K562 treated with DMSO at 1 percent for 48 hours (cell line): ENCODE results near the gene STRAP. TPM values are rescaled to one million over a fixed set of nuclear protein-coding genes. Genes with fewer than 3 reads are reported as not detected.

Experiments
- total RNA-seq: library from RNA; unstranded; fragments of 300-600 nt; gene quantifications from 2 replicates; pipeline ENCODE4 v1.2.3, GENCODE V29; 2022; ENCODE audit warnings: low replicate concordance; ENCODE audit errors: extremely low read depth

The STRAP gene, protein sequence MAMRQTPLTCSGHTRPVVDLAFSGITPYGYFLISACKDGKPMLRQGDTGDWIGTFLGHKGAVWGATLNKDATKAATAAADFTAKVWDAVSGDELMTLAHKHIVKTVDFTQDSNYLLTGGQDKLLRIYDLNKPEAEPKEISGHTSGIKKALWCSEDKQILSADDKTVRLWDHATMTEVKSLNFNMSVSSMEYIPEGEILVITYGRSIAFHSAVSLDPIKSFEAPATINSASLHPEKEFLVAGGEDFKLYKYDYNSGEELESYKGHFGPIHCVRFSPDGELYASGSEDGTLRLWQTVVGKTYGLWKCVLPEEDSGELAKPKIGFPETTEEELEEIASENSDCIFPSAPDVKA
- total RNA-seq, result not detected in 2 replicates

DNA sequence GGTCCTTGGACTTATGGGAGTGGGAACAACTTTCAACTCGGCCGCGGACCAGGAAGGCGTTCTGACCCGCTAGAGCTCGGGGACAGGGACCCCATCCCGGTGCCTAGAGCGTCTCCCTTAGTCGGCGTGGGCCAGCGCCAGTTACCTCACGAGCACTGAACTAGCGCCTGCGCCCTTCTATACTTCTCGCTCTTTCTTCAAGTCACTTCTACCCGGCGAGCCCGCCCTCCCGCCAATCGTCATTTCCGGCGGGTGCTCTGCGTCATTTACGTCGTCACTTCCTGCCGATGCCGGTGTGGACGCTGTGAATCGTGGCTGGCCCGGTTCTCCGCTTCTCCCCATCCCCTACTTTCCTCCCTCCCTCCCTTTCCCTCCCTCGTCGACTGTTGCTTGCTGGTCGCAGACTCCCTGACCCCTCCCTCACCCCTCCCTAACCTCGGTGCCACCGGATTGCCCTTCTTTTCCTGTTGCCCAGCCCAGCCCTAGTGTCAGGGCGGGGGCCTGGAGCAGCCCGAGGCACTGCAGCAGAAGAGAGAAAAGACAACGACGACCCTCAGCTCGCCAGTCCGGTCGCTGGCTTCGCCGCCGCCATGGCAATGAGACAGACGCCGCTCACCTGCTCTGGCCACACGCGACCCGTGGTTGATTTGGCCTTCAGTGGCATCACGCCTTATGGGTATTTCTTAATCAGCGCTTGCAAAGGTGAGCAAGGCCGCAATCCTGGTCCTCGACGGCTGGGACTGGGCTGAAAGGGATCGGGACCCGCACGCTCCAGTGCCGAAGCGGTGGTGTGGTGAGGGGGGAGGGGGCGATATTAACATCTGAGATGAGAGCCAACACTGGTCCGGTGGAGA is at the start of gene STRAP:
Gene STRAP (plus strand): TSS at position 270 of the 854 bp plus-strand sequence. CDS start 321 bp downstream, at position 591.

DNA sequence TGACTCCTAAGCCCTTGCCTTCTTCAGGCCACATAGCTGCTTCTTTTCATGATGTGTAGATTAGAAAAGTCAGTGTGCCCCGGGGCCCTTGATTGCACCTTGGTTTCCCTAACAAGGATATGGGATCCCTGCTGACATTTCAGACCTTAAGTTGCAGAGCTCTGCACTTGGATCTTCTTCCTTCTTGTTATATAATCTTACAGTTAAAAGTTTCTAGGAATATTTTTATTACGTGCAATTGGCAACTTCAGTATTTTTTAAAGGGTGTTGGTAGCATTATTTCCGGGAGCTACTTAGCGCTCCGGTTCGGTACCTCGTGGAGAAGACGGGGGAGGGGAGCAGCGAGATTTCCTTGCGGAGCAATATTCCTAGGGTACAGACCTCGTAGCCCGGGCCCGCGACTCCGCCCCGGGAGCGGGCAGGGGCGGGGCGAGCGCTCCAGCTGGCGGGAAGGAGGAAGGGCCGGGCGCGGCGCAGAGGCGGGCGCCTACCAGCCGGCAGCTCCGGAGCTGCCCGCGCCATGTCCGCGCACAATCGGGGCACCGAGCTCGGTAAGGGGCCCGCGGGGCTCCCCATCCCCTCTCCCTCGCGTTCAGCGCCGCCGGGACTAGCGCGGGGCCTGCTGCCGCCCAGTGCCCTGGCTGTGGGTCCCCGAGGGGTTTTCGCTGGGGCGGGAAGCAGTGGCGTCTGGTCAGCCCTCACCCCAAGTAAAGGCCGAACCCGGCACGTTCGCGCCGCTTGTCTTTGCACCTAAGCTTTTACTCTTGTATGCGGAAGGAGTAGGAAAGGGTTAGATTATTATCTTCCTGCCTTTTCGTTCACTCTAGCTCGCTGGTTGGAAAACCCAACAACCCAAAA is 28.9 kb downstream of the STRAP start, which contains the start of gene DERA:
Gene DERA (plus strand): TSS at position 469 of the 858 bp plus-strand sequence. CDS start 52 bp downstream, at position 521.

Other genes starting within 250 kb of the STRAP start
- not detected in 2 replicates for gene EPS8, start 93.0 kb upstream of the STRAP start, total RNA-seq
- gene DERA, start 28.9 kb downstream of the STRAP start, total RNA-seq, result not detected in 2 replicates